Nephron progenitor cell (in vitro differentiated cells): ENCODE measurements around the gene RTN4R.
A peak's percentile ranks its signal among the peaks of the same experiment; 100 is the strongest.

Source experiments
- DNase-seq: peaks from one replicate; pipeline ENCODE4 v3.0.0; 2021
- H3K27ac Mint-ChIP-seq: 2 replicates; pipeline ENCODE4 v1.8.0; 2021; ENCODE audit warnings: mild to moderate bottlenecking, moderate library complexity, mixed read lengths
- H3K27me3 Mint-ChIP-seq: 2 replicates; pipeline ENCODE4 v1.8.0; 2021; ENCODE audit warnings: mild to moderate bottlenecking, low read depth, mixed read lengths; ENCODE audit not compliant: poor library complexity
- H3K36me3 Mint-ChIP-seq: 2 replicates; pipeline ENCODE4 v1.8.0; 2021; ENCODE audit warnings: low read depth, mixed read lengths
- H3K4me1 Mint-ChIP-seq: 2 replicates; pipeline ENCODE4 v1.8.0; 2021; ENCODE audit warnings: mixed read lengths
- H3K4me3 Mint-ChIP-seq: 2 replicates; pipeline ENCODE4 v1.8.0; 2021; ENCODE audit warnings: mild to moderate bottlenecking, moderate library complexity, mixed read lengths
- H3K9me3 Mint-ChIP-seq: 2 replicates; pipeline ENCODE4 v1.8.0; 2021; ENCODE audit warnings: mild to moderate bottlenecking, moderate library complexity, mixed read lengths
- CTCF ChIP-seq: fragments of 200-600 bp; sonication (generic); IDR thresholded peaks from 2 replicates; pipeline ENCODE4 v1.5.0; 2021; ENCODE audit warnings: antibody characterized with exemption

The RTN4R gene

GRCh38 chr22:20243176-20243536 is 25.0 kb downstream of the RTN4R start:
- TF ChIP-seq CTCF: no peak
- Mint-ChIP-seq H3K36me3 (no peaks in the 10 kb centered on the region), H3K9me3 (no peaks in the 10 kb centered on the region), H3K4me1 (peaks cover 76% of the 10 kb centered on the region), H3K27me3 (no peaks in the 10 kb centered on the region), H3K4me3 (no peak overlapping the region), H3K27ac (no peak overlapping the region)
- no peak for DNase-seq

- Mint-ChIP-seq H3K4me3 (peak overlapping the region; percentile 30), H3K27ac (no peak overlapping the region), H3K36me3 (no peaks in the 10 kb centered on the region), H3K9me3 (no peaks in the 10 kb centered on the region), H3K27me3 (no peaks in the 10 kb centered on the region), H3K4me1 (peaks cover 76% of the 10 kb centered on the region)
- TF ChIP-seq CTCF: no peak
- no peak for DNase-seq
Measured at GRCh38 chr22:20242393-20243175, 25.5 kb downstream of the RTN4R start.

- no peak for TF ChIP-seq CTCF
- H3K9me3 Mint-ChIP-seq: no peaks in the 10 kb centered on the region
- H3K4me1 Mint-ChIP-seq: peaks cover 72% of the 10 kb centered on the region
- no peaks in the 10 kb centered on the region for H3K36me3 Mint-ChIP-seq
- no peak overlapping the region for H3K27ac Mint-ChIP-seq
- peak overlapping the region; percentile 30 for H3K4me3 Mint-ChIP-seq
- no peak for DNase-seq
- H3K27me3 Mint-ChIP-seq: no peaks in the 10 kb centered on the region
Measured at GRCh38 chr22:20241579-20242392, 26.3 kb downstream of the RTN4R start.

GRCh38 chr22:20240900-20241299 is 27.2 kb downstream of the RTN4R start:
- H3K27me3 Mint-ChIP-seq: peaks cover 3% of the 10 kb centered on the region
- peaks cover 69% of the 10 kb centered on the region for H3K4me1 Mint-ChIP-seq
- H3K36me3 Mint-ChIP-seq: no peaks in the 10 kb centered on the region
- H3K4me3 Mint-ChIP-seq: no peak overlapping the region
- H3K9me3 Mint-ChIP-seq: no peaks in the 10 kb centered on the region
- TF ChIP-seq CTCF: no peak
- no peak overlapping the region for H3K27ac Mint-ChIP-seq
- DNase-seq: no peak

GRCh38 chr22:20240447-20240764 is 27.7 kb downstream of the RTN4R start:
- Mint-ChIP-seq H3K27ac (no peak overlapping the region), H3K27me3 (peaks cover 8% of the 10 kb centered on the region), H3K4me3 (no peak overlapping the region), H3K4me1 (peaks cover 69% of the 10 kb centered on the region), H3K36me3 (no peaks in the 10 kb centered on the region), H3K9me3 (no peaks in the 10 kb centered on the region)
- no peak for TF ChIP-seq CTCF
- peak; percentile 69 for DNase-seq
